GM21786 (cell line): Measurements from ENCODE around the gene PLIN4.
"Not testable (repeated sequence)": the region's sequence is repeated elsewhere in the genome, so short reads cannot be mapped to it uniquely, and the experiment has no call there.

ENCODE experiments used
- ATAC-seq: cut with Tn5 transposase; IDR thresholded peaks from one replicate; pipeline ENCODE4 v1.9.1; 2021; ENCODE audit not compliant: unreplicated experiment

Gene PLIN4, protein sequence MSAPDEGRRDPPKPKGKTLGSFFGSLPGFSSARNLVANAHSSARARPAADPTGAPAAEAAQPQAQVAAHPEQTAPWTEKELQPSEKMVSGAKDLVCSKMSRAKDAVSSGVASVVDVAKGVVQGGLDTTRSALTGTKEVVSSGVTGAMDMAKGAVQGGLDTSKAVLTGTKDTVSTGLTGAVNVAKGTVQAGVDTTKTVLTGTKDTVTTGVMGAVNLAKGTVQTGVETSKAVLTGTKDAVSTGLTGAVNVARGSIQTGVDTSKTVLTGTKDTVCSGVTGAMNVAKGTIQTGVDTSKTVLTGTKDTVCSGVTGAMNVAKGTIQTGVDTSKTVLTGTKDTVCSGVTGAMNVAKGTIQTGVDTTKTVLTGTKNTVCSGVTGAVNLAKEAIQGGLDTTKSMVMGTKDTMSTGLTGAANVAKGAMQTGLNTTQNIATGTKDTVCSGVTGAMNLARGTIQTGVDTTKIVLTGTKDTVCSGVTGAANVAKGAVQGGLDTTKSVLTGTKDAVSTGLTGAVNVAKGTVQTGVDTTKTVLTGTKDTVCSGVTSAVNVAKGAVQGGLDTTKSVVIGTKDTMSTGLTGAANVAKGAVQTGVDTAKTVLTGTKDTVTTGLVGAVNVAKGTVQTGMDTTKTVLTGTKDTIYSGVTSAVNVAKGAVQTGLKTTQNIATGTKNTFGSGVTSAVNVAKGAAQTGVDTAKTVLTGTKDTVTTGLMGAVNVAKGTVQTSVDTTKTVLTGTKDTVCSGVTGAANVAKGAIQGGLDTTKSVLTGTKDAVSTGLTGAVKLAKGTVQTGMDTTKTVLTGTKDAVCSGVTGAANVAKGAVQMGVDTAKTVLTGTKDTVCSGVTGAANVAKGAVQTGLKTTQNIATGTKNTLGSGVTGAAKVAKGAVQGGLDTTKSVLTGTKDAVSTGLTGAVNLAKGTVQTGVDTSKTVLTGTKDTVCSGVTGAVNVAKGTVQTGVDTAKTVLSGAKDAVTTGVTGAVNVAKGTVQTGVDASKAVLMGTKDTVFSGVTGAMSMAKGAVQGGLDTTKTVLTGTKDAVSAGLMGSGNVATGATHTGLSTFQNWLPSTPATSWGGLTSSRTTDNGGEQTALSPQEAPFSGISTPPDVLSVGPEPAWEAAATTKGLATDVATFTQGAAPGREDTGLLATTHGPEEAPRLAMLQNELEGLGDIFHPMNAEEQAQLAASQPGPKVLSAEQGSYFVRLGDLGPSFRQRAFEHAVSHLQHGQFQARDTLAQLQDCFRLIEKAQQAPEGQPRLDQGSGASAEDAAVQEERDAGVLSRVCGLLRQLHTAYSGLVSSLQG (N-terminal part only)

DNA sequence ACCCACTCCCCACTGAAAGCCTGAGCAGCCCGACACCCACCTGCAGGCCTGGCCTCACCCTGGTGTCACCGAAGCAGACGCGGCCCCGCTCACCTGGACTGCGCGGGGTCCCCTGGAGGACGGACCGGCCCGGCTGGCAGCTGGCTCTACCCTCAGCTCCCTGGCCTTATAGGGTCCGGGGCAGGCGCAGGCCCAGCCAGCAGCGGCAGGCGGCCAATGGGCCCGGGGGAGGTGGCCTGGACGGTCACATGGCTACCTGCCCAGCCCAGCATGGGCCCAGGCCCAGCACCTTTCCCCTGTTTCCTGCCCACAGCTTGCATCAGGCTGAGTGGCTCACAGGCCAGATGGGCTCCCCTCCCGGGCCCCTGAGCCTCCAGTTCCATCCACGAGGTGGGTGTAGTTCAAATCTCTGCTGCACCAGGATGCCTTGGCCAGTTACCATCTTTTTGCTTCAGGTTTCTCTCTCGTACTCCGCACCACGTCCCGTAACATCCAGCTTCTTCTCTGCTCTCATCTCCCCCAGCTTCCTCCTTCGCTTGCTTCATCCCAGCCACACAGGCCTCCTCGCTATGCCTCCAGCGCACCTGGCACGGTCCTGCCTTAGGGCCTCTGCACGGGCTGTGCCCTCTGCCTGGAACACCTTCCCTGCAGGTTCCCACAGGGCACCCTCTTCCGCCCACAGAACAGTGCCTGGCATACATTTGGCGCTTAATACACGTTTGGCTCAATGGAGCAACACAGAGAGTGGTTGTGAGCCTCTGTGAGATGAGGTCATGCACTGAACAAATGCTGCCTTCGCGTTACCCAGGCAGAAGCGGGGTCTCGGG lies at the start of gene PLIN4:
Gene PLIN4, minus strand, starts transcription at position 142 of the 827 bp plus-strand sequence. CDS start 214 bp downstream, outside the sequence.
- ATAC-seq, result no peak

DNA sequence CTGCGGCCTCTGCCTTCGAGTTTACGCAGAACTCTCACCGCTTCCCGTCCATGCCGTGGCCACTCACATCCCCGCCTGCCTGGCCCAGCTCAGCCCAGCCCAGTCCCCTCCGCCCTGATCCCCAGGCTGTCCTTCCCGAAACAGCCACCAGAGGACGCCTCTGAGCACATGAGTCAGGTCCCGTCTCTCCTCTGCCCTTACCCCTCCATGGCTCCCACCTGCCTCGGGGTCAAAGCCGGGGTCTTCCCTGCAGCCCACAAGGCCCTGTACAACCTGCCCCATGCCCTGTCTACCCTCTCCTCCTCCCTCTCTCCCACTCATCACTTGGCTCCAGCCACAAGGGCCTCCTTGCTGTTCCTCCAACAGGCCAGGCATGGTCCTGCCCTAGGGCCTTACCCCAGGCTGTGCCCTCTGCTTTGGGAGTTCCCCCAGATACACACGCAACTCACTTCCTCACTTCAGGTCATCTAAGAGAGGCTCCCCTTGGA lies 49.3 kb upstream of the PLIN4 start:
- no peak for ATAC-seq

DNA sequence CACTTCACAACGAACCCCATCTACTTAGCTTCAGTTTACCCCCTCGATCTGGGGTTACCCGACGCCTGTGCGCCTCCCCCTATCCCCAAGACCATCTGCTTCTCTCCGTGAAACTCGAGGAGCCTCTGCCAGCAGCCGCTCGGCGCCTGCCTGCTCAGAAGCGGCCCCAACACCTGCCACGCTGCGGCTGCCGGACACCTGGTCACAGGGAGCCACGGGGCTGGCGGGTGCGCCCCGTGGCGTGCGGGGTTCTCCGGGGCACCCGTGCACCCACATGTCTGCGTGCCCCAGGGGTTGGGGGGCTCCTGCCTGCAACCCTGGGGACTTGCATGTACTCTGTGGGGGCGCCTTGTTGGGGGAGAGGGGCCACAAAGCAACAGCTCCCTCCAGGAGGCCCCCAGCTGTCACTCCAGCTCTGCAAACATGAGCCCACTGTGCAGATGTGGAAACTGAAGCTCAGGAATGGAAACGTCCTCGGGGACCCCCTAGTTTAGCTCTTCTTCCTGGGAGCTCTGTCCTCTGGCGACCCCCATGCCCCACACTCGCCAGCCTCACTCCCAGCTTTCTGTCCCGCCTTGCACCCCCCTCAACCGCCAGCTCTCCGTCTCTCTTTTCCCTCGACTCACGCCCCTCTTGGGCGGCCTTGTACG lies 48.2 kb upstream of the PLIN4 start:
- ATAC-seq, result no peak

DNA sequence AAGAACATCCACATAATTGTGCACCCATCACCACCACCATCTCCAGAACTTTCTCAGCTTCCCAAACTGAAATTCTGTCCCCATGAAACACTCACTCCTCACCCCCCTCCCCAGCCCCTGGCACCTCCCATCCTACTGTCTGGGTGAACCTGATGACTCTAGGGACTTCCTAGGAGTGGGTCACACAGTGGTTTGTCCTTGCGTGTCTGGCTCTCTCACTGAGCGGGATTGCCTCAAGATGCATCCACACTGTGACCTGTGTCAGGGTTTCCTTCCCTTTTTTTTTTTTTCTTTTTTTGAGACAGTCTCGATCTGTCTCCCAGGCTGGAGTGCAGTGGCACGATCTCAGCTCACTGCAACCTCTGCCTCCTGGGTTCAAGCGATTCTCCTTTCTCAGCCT lies 45.3 kb upstream of the PLIN4 start:
- ATAC-seq, result not testable (repeated sequence)

DNA sequence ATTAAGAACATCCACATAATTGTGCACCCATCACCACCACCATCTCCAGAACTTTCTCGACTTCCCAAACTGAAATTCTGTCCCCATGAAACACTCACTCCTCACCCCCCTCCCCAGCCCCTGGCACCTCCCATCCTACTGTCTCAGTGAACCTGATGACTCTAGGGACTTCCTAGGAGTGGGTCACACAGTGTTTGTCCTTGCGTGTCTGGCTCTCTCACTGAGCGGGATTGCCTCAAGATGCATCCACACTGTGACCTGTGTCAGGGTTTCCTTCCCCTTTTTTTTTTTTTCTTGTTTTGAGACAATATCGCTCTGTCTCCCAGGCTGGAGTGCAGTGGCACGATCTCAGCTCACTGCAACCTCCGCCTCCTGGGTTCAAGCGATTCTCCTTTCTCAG lies 43.8 kb upstream of the PLIN4 start:
- not testable (repeated sequence) for ATAC-seq

DNA sequence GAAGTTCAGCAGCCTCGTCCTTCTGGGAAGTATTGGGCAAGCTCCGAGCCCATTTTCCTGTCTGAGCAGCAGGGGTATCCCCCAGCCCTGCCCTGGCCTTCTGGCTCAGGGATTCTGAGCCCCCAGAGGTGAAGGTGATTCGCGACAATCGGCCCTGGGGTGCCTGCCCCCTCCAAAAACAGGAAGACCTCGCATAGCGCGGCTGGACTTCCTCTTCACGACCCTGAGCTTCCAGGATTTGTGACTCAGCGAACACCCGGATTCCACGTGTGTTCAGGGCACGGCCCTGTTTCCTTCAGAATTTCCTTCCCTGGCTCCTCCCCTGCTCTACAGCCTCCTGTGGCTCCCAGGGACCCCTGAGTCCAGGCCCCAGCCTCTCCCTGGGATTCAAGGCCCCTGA lies 41.3 kb upstream of the PLIN4 start, which contains the start of gene SEMA6B:
Gene SEMA6B, minus strand, starts transcription at position 116 of the 400 bp plus-strand sequence. CDS start 1,227 bp downstream, outside the sequence.
- ATAC-seq, result no peak

DNA sequence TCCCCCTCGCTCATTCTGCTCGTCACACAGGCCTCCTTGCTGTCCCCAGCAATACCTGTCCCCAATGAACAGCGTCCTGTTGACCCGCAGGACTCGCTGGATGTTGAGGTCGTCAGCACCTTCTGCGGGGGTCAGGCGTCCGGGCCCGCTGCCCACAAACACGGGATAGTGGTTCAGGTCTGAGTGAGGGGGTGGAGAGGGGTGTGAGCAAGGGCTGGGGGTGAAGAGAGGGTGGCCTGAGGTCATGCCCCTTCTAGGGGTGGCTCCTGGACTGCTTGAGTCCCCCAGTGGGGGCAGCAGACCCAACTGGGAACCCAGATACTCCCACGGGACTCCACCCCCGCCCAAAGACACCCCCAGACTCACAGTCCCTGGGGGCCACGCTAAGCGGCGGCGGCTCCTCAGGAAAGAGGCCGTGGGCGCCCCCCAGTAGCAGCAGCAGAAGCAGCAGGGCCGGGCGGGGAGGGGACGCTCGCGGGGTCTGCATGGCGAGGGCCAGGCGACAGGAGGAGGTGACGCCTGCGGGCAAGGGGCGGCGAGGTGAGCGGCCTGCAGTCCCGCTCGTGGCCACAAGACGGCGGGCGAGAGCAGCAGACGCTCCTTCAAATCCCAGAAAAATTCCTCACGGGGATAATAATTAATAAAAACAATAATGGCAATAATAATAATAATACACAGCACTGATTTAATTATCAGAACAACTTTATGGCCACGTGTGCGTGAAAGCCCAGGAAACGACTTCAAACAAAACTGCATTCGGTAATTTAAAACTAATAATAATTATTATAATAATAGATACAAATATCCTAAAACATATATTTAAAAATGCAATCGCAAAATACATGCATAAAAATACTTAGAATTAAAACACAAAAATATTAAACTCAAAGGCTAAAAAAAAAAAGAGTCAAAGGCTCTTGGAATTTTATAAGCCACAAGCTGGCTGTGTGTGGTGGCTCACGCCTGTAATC lies 40.0 kb upstream of the PLIN4 start:
- no peak for ATAC-seq

DNA sequence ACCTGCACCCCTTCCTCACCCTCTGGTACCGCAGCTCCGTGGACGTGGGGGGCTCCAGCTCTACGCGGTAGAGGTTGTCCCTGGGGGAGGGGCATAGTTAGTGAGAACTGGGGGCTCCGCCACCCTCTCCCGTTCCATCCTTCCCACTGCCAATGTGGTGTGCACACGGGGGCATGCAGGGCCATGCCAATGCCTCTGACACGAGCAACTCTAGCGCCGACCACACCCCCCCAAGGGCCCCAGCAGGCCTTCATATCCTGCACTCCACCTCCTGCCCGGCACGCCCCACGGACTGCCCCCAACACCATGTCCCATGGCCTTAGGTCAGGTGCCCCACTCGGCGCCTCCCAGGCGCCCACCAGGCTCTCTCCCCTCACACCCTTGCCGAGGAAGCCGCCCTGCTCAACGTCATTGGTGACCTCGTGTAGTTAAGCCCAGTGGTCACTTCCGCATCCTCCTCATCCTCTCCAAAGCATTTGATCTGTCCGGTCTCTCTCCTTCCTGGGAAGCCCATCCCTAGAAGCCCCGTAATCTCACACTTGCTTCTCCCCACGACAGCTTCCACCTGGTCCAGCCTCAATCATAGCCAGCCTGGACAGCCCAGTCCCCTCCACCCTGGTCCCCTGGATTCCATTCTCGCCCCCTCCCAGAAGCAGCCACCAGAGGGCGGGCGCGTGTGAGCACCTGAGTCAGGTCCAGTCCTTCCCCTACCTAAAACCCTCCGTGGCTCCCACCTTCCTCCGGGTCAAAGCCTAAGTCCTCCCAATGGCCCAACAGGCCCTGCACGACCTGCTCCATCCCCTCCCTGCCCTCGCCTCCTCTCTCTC lies 39.1 kb upstream of the PLIN4 start:
- ATAC-seq, result no peak

DNA sequence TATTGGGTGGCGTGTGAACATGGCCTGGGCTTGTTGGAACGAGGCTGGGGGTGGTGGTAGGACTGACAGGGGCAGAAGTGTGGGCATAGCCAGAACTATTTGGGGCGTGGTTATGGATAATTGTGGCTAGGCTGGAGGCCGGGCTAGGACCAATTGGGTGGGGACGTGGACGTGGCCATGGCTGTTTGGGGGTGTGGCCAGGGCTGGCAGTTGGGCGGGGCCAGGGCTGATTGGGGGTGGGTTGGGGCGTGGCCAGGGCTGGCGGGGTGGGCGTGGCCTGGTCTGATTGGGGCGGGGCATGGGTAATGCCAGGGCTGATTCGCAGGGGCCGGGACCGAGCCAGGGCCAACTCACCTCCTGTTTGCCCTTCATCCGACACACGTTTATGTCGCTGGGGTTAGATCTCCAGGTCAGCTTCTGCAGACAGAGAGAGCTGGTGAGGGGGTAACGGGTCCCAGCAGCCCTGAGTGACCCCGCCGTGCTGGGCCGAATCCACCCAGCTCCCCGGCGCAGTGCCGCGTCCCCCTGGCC lies 38.4 kb upstream of the PLIN4 start:
- ATAC-seq, result no peak

DNA sequence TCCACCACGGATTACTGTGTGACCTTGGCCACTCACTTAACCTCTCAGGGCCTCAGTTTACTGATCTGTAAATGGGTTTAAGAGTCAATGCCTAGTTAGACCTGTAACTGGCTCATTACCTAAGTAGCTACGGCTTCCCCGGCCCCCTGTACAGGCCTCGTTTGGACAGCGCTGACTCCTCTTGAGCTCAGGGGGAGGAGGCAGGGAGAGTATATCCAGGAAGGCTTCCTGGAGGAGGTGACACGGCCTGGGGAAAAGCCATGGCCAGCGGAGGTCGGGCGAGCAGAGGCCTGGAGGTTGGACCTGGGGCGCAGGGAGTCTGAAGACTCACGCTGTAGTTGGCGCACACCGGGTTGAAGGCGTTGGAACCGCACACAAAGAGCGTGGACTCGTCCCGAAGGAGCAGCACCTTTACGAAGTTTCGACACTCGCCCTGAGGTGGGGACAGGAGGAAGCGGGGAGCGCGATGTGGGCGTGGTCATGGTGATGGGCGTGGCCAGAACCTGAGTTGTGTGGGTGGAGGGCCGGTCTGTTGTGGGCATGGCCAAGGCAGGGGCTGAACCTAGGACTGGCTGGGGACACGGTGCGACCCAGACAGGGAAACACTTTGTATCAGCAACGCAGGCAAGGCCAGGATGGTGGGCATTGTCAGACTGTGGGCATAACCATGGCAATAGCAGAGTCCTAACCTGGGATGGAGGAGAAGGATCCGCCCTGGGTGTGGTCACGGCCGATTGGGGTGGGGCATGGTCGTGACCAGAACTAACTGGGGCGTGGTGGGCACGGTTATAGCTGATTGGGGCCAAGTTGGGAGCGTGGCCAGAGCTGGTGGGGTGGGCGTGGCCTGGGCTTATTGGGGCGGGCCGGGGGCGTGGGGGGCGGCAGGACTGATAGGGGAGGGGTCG lies 37.6 kb upstream of the PLIN4 start:
- ATAC-seq, result no peak

DNA sequence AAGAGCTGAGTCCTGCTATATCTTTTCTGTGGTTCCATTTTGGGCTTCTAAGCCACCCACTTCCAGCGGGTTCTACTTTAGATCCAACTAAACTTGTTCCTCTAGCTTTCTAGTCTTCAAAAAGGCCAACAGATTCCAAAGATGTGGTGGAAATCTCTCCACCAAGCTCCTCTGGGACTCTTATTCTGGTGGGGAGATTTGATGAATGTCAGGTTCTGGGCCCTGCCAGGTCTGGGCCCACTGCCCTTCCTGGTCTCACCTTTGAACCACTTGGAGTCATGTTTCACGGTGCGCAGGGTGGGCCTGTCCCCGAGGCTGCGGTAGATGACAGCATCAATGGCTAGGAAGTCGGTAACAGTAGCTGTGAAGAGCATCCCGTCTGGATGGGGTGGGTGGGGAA lies 36.4 kb upstream of the PLIN4 start:
- ATAC-seq, result no peak

DNA sequence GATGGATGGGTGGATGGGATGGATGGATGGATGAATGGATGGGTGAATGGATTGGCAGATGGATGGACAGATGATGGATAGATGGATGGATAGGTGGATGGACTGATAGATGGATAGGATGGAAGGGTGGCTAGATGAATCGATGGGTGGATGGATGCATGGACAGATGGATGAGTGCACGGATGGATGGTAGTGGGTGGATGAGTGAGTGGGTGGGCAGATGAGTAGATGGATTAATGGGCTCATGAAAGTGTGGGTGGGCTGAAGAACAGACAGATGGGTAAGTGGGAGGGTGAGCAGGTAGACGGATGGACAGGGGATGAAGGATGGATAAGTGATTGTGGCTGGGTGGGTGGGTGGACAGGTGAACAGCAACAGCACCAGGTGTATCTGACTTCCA lies 35.5 kb upstream of the PLIN4 start:
- ATAC-seq, result no peak

DNA sequence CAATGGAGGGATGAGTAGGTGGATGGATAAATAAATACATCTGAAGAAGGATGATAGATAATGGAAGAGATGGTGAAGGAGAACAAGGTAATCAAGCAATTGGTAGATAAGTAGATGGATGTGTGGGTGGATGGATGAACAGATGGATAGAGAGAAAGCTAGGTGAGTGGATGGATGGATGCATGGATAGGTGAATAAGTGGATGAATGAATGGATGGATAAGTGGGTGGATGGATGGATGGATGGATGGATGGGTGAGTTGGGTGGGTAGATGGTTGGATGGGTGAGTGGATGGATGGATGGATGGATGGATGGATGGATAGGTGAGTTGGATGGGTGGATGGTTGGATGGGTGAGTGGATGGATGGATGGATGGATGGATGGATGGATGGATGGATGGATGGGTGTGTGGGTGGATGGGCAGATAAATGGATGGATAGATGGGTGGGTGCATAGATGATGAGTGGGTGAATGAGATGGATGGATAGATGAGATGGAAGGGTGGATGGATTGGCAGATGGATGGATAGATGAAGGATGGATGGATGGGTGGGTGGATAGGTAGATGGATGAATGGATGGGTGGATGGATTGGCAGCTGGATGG lies 34.9 kb upstream of the PLIN4 start:
- ATAC-seq, result no peak

DNA sequence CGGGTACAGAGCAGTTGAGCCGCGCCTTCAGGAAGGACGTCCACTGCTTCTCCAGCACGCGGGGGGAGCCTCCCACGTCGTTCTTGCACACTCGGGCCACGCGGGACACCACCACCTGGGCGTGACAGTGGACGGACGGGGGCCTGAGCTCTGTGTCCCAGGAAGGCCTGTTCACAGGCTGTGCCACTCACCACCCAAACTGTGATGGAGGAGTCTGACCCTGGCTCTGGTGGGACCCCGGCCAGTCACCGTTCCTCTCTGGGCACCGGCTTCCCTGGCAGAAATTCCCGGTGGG lies 34.2 kb upstream of the PLIN4 start:
- ATAC-seq, result no peak

DNA sequence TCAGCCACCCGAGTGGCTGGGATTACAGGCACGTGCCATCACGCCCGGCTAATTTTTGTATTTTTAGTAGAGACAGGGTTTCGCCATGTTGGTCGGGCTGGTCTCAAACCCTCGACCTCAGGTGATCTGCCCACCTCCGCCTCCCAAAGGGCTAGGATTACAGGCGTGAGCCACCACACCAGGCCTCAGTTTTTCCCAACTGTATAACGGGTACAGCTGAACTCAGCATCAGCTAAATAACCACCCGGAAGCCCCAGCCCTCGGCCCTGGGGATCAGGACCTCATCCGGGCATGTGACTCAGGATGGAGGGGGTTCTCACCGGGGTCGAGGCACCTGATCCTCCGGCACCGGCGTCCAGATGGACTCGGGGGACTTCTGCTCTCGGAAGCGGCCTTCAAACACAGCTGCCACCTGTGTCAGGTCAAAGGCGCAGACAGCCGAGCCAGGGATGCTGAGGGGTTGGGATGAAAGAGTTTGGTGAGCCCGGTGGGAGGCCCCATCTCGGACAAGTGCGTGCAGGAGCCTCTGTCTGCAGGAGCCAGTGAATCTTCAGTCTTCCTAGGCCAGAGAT lies 32.3 kb upstream of the PLIN4 start:
- no peak for ATAC-seq

DNA sequence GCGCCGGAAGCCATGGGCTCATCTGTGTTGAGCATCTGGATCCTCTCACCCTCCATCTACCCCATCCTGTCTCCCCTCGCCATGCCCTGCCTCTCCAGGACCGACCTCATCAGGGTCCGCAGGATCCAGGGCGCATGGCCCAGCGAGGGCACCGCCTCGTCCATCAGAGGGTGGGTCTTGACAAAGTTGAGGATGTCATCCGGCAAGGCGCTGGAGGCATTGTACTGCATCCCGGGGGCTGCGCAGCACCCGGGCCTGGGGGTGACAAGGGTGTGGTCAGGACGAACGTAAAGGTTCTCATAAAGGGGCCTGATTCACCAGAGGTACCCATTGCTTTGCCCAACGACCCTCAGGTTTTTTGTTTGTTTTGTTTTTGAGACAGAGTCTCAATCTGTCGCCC lies 31.7 kb upstream of the PLIN4 start:
- ATAC-seq, result no peak
